EH (cell line): ENCODE measurements around the gene OPTC.

Experiments used
- DNase-seq: peaks from one replicate; pipeline ENCODE4 v3.0.0-alpha.2; 2015; ENCODE audit warnings: low read depth

Gene OPTC

DNA sequence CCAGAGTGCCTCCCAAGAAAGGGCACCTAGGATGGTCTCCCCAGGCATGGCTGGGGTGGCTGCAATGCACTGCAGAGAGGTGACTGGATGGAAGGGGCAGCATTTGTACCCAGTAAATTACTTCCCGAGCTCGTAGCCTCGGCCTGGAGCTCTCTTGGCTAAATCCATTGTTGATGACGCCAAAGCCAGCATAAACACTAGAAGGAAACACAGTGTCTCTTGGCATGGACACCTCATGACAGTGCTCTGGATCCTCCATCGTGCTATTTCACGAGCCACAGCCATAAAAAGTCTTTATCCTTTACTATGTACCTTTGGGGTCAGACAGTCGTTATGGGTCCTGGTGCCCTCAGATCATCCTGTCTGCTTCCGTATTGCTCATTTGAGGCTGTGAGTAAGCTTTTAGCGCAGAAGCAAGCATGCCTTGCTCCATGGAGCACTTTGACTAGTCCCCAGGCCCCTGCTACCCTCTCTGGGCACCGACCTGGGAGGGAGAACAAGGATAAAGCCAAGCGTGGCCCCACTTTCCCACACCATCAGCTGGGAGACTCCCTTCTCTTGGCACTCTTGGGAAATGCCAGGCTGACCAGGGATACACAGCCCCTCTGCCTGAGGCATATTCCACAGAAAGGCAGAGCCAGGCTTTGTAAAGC lies 28.7 kb upstream of the OPTC start:
- no peak for DNase-seq

GRCh38 chr1:203465948-203466347 lies 28.0 kb upstream of the OPTC start:
- no peak for DNase-seq

GRCh38 chr1:203466906-203467549 lies 26.9 kb upstream of the OPTC start:
- peak; percentile 50 for DNase-seq

GRCh38 chr1:203467550-203467921 lies 26.4 kb upstream of the OPTC start:
- DNase-seq = no peak

DNA sequence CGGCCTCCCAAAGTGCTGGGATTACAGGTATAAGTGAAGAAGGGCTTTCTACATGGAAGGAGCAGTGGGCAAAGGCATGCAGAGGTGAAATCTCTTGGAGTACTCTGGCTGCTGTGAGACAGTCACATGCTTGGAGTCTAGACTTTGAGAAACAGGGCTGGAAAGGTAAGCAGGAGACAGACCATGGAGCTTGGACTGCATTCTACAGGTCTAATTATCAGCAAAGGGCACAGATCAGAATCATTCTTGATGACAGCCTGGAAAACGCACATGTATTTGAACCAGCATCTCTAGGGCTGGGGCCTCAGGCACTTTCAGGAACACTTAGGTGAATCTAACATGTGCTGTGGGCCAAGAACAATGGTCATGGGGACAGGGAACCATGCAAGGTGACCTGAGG lies 25.6 kb upstream of the OPTC start:
- DNase-seq = no peak

GRCh38 chr1:203470240-203470639 lies 23.7 kb upstream of the OPTC start:
- DNase-seq = no peak

DNA sequence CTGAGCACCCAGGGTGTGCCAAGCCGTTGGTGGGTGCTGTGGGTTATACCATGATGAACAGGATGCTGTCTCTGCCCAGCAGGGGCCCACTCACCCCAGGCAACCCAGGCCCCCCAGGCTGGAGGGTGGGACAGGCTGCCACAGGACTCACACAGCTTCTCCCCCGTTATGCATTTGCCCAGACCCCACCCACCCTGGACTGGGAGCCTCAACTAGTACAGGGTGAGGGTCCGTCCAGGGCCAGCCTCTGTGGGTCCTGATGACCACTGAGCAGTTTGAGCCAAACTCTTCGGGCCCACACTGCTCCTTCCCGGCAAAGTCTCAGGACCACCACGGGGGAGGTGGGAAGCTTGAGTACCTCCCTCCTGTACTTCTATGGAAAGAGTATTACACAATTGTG lies 22.1 kb upstream of the OPTC start:
- no peak for DNase-seq

DNA sequence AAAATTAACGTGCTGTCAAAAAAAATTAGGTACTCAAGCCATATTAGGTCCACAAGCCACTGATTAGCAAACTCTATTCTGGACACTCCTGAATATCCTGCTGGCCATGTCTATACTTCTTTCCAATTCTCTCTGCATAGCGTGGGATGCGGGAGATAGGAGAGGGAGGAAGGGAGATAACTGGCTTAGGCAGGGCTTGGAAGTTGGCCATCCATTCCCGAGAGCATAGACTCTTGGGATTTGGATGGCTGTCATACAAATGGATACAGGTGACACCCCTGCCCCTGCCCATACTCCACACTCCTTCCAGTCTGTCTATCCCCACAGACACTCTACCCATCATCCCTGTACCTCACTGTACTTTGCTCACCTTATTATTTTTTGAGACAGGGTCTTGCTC lies 20.7 kb upstream of the OPTC start:
- no peak for DNase-seq

DNA sequence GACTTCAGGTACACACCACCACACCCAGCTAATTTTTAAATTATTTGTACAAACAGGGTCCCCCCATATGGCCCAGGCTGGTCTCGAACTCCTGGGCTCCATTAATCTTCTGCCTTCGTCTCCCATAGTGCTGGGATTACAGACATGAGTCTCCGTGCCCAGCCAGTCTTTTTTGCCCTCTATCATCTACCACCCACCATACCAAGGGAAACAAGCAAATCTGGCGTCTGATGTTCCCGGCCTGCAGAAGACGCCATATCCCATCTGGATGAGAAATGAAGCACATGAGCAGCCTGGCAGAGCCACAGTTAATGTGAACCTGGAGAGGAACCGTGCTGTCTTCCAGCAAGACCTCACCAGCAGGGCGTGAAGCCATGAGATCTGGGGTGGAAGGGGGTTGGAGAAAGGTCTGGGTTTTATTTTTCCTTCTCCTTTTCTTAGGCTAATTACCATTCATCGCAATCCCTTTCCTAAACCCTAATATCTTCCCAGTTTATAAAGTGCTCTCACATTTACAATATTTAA lies 20.1 kb upstream of the OPTC start:
- no peak for DNase-seq

GRCh38 chr1:203475012-203475981 lies 18.7 kb upstream of the OPTC start, which contains the start of gene PRELP:
TSS of gene PRELP (plus strand) at chr1:203475806. CDS start at chr1:203483185, 7,379 bp downstream.
- peak; percentile 82 for DNase-seq

GRCh38 chr1:203476216-203476814 lies 17.6 kb upstream of the OPTC start:
- DNase-seq = peak; percentile 20

DNA sequence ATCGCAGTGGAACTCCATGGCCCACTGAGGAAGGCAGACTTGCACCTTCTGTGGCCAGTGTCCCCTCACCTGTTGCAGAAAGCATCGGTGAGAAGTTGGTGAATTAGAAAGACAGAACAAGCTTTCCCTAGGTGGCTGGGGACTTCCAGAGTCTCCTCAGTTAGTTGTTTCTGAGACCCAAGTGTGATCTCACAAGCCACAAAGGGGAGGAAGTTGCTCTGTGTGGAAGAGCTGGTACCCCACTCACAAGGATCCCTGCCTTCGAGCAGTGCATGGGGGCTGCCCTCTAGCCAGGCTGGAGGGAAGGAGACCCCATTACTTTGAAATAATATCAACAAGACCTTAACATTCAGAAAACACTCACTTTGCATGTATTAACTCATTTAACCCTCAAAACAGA lies 16.2 kb upstream of the OPTC start:
- no peak for DNase-seq

GRCh38 chr1:203478231-203478630 lies 15.7 kb upstream of the OPTC start:
- DNase-seq = peak; percentile 26

GRCh38 chr1:203478986-203479385 lies 15.0 kb upstream of the OPTC start:
- peak; percentile 52 for DNase-seq

DNA sequence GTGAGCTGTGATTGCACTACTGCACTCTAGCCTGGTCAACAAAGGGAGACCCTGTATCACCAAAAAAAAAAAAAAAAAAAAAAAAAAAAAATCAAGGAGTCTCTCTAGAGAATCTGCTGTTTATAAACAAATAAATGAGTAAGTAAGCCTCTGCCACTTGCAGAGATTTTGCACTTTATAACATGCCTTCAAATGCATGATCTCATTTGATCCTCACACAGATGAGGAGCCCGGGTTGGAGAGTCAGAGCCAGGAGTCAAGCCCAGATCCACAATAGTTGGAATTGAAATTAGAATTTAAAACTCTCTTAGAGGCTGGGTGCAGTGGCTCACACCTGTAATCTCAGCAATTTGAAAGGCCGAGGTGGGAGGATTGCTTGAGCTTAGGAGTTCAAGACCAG lies 14.3 kb upstream of the OPTC start:
- DNase-seq = peak; percentile 48

- peak; percentile 78 for DNase-seq
Measured at GRCh38 chr1:203480084-203480483, 13.9 kb upstream of the OPTC start.

DNA sequence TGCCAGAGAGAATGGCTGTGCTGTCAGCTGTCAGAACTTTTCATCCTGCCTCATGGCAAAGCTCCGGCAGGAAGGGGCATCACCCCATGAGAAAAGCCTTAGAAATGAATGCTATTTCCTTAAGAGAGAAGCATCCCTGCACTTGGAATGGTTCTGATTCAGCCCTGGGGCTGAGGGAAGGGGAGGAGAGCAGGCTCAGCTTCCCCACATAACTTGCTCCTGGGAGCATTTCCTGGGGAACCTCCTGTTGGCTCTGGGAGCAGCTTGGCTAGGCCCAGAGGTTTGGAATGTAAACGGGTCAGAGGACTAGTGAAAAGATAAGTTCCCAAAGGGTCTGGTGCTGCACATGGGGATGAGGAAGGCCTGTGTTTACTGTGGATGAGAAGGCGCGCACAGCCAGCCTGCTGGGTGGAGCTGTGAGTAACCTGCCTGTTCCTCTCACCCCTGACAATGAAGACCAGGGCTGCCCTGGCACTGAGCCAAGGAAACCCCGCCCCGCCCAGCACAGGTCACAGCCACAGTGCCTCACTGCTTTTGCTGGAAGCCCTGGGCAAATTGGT lies 13.3 kb upstream of the OPTC start:
- DNase-seq = peak; percentile 100

- peak; percentile 43 for DNase-seq
Measured at GRCh38 chr1:203481196-203481595, 12.8 kb upstream of the OPTC start.

DNA sequence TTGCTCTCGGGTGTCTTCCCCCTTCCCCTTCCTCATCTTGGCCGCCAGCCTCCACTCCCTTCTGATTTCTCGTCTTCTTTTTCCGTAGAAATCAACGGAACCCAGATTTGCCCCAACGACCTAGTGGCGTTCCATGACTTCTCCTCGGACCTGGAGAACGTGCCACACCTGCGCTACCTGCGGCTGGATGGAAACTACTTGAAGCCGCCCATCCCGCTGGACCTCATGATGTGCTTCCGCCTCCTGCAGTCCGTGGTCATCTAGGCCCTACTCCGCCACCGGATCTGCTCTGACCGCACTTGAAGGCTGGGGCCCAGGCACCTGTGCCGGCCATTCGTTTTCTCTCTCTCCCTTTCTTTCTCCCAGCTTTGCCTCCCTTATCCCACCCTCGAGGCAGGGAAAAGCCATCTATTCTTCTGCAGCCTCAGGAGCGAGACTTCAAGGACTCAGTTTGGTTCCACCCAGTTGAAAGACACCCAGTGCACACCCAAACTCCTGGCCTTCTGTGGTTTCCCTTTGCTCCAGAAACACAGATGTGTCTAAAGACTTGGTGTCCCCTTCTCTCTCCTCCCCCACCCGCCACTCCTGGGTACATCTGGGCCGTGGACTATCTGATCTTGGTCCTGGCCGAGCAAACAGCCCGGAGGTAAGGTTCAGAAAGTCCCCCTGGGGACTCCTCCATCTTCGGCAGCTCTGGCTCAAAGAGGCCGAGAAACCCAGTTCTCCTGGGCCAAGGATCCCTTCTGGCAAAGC lies 7.2 kb upstream of the OPTC start:
- no peak for DNase-seq

DNA sequence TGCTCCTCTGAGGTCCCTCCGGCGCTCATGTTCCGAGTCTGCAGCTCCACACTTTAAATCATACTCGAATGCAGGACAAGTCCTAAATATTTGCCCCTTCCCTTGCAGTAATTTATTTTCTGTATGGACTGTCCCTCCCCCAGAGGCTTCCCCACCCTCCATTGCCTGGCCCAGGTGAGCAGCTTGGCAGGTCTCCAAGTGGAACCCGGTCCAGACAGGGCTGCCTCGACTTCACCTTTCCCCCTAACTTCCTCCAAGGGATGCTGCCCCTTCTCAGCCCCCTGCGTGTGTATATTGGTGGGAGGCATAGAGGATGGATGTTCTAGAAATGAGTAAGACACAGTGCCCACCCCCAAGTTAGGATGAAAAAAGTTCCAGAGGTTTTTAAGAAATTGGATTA lies 5.4 kb upstream of the OPTC start:
- no peak for DNase-seq

DNA sequence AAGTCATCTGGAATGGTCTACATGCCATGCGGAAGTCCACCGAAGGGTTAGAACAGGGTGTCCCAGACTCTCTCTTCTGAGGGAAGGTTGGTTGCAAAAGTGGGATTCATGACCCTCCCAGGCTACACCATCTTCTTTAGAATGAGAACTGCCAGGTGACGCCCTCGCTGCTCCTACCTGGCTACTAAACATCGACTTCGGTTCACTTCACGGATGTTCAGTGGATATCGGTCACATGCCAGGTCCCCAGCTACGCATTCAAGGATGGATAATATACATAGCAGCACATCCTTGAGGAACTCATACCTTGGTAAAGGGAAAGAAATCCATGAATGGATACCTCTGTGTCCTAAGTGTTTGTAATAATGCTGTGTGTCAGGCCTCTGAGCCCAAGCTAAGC lies 3.3 kb upstream of the OPTC start:
- no peak for DNase-seq
